Left cardiac atrium (tissue), 4 donors: ENCODE data around the gene ZBED1. TPM values are rescaled to one million over a fixed set of nuclear protein-coding genes. Genes with fewer than 3 reads are reported as not detected.
"Not testable (repeated sequence)": the region's sequence is repeated elsewhere in the genome, so short reads cannot be mapped to it uniquely, and the experiment has no call there.

ENCODE experiments used
- ATAC-seq, 2 donors: fragments of 200-7000 bp; cut with Tn5 transposase; one replicate each; pipeline ENCODE4 v1.9.1; 2020; ENCODE audit warnings: mild to moderate bottlenecking in 2 of 2, moderate library complexity in 2 of 2
- DNase-seq: peaks from one replicate; pipeline ENCODE4 v3.0.0-alpha.2; 2020
- intact Hi-C, 2 donors: fragments of 100-400 bp; cut with DNase I; formaldehyde crosslinking; loops; one replicate each; pipeline versions ENCODE4 v1.14.1 to v1.15.1; 2022 to 2023
- total RNA-seq, 2 donors: library from RNA; stranded (reverse); fragmentation: NEBNext Ultra II Directional; extraction: Animal tissue kit (Norgen Biotek cat#: 25700); gene quantifications; one replicate each; pipeline ENCODE4 v1.2.1, GENCODE V29; 2021
- donor health status: DM: no; HTN: yes; CAD: no.
- donor health status: DM: no; HTN: yes; CAD: no; lungs with severe emphysema.
- donor health status: DM: yes; HTN: yes; CAD: no.
- donor health status: Dilated cardiomyopathy.

The ZBED1 gene
- total RNA-seq, 2 donors from 2014 or later = 37.7 to 45.0 TPM

- DNase-seq = no peak
- intact Hi-C loops = no loop called here
- no peak for ATAC-seq
Measured at GRCh38 chrX:2466876-2467656, 33.7 kb downstream of the ZBED1 start.

DNA sequence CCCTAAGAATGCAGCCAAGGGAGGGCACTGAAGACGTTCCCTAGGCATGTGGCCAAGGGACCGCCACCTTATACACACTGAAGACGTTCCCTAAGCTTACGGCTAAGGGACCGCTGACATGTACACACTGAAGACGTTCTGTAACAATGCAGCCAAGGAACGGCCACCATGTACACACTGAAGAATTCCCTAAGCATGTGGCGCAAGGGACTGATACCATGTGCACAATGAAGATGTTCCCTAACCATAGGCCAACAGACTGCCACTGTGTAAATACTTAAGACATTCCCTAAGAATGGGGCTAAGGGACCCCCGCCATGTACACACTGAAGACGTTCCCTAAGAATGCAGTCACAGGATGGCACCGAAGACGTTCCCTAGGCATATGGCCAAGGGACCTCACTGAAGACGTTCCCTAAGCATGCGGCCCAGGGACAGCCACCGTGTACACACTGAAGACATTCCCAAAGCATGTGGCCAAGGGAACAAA lies 36.1 kb downstream of the ZBED1 start:
- ATAC-seq (no peak), DNase-seq (no peak)
- intact Hi-C loops = no loop called here

DNA sequence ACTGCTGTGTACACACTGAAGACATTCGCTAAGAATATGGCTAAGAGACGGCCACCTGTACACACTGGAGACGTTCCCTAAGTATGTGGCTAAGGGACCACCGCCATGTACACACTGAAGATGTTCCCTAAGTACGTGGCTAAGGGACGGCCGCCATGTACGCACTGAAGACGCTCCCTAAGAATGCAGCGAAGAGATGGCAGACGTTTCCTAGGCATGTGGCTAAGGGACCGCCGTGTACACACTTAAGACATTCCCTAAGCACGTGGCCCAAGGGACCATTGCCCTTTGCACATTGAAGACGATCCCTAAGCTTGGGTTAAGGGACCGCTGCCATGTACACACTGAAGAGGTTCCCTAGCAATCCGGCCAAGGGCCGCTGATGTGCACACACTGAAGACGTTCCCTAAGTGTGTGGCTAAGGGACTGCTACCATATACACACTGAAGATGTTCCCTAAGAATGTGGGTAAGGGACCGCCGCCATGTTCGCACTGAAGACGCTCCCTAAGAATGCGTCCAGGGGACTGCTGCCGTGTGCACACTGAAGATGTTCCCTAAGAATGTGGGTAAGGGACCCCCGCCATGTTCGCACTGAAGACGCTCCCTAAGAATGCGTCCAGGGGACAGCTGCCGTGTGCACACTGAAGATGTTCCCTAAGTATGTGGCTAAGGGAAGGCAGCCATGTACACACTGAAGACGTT lies 36.7 kb downstream of the ZBED1 start:
- no peak for DNase-seq
- intact Hi-C loops = no loop called here
- ATAC-seq = no peak

GRCh38 chrX:2463481-2463880 lies 37.3 kb downstream of the ZBED1 start:
- ATAC-seq = peak in 1 of 2 donors; percentile 15
- not testable (repeated sequence) for DNase-seq

GRCh38 chrX:2462780-2463179 lies 38.0 kb downstream of the ZBED1 start:
- ATAC-seq = no peak

More at GRCh38 chrX:2463481-2463880, 37.3 kb downstream of the ZBED1 start:
- intact Hi-C loops = not testable (repeated sequence)

GRCh38 chrX:2462074-2462473 lies 38.7 kb downstream of the ZBED1 start:
- ATAC-seq = peak in 1 of 2 donors; percentile 13
- DNase-seq = no peak
- intact Hi-C loops = no loop called here

More at GRCh38 chrX:2462780-2463179, 38.0 kb downstream of the ZBED1 start:
- intact Hi-C loops = no loop called here
- no peak for DNase-seq

DNA sequence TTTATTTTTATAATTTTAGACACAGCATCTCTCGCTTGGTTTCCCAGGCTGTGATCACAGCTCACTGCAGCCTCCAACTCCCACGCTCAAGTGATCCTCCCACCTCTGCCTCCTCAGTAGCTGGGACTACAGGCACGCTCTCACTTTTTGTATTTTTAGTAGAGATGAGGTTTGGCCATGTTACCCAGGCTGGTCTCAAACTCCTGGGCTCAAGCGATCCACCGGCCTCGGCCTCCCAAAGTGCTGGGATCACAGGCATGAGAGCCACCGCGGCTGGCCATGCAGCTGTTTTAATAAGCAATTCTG lies 39.1 kb downstream of the ZBED1 start:
- intact Hi-C loops = no loop called here
- no peak for DNase-seq

GRCh38 chrX:2460821-2461710 lies 39.7 kb downstream of the ZBED1 start:
- DNase-seq, ATAC-seq, intact Hi-C loops: not testable (repeated sequence)

More for the DNA sequence above, 39.1 kb downstream of the ZBED1 start:
- ATAC-seq = no peak

DNA sequence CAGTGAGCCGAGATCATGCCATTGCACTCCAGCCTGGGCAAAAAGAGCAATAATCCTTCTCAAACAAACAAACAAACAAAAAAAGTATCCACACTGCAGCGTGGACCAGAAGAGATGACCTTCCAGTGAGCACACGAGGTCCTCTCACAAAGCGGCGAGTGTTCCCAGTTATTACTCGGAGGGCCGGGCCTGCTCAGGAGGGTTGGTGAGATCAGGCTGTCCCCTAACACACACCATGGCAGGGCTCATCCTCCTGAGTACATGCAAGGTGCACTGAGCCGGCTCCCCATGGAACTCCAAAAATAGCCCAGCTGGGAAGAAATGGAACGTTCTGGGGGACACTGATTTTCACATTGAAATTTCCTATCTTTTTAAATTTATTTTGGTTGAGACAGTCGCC lies 40.7 kb downstream of the ZBED1 start:
- intact Hi-C loops, DNase-seq, ATAC-seq: not testable (repeated sequence)

DNA sequence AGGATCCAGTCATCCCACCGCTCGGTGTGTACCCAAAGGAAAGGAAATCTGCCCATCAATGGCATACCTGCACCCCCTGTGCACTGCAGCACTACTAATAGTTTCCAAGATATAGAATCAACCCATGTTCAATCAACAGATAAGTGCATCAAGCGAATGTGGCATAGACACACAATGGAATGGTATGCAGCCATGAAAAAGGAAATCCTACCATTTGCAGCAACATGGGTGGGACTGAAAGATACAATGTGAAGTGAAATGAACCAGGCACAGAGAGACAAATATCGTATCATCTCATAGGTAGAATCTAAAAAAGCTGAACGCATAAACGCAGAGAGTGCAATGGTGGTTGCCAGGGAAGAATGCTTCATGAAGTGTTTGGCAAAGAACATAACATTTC lies 42.5 kb downstream of the ZBED1 start:
- DNase-seq (no peak), ATAC-seq (no peak)
- intact Hi-C loops = no loop called here

DNA sequence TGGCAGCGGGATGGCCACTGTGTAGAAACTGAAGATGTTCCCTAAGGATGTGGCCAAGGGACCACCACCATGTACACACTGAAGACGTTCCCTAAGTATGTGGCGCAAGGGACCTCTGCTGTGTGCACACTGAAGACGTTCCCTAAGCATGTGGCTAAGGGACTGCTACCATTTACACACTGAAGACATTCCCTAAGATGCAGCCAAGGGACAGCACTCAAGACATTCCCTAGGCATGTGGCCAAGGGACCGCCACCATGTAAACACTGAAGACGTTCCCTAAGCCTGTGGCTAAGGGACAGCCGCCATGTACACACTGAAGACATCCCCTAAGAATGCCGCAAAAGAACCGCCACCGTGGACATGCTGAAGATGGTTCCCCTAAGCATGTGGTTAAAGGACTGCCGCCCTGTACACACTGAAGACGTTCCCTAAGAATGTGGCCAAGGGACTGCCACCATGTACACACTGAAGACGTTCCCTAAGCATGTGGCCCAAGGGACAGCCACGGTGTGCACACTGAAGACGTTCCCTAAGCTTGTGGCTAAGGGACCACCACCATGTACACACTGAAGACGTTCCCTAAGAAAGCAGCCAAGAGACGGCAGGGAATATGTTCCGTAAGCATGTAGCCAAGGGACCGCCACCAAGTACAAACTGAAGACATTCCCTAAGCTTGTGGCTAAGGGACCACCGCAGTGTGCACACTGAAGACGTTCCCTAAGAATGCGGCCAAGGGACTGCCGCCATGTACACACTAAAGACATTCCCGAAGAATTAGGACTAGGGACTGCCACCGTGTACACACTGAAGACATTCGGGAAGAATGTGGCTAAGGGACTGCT lies 43.3 kb downstream of the ZBED1 start:
- DNase-seq (no peak), ATAC-seq (no peak)
- intact Hi-C loops = no loop called here

DNA sequence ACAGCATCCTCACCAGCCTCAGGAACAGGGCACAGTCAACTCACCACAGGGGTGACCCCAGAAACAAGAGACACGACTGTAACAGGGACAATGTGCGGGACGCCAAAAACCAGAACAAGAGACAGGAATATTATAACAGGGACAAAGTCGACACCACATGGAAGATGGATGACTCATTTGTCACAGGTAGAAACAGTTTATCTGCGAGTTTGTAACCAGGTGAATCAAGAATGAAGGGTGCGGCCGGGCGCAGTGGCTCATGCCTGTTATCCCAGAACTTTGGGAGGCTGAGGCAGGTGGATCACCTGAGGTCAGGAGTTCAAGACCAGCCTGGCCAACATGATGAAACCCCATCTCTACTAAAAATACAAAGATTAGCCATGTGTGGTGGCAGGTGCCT lies 44.7 kb downstream of the ZBED1 start:
- DNase-seq, ATAC-seq, intact Hi-C loops: not testable (repeated sequence)

DNA sequence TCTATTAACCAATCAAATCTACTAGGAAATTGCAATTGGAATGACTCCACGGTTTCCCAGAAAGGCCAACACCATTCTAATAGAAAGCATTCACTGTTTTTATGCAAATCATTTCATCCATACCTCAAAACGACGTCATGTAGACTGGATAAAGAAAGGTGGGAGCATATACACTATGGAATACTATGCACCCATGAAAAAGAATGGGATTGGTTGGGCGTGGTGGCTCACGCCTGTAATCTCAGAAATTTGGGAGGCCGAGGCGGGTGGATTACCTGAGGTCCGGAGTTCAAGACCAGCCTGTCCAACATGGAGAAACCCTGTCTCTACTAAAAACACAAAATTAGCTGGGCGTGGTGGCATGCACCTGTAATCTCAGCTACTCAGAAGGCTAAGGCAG lies 46.2 kb downstream of the ZBED1 start:
- ATAC-seq, DNase-seq, intact Hi-C loops: not testable (repeated sequence)

- no peak for ATAC-seq
- intact Hi-C loops = no loop called here
- no peak for DNase-seq
Measured at GRCh38 chrX:2452799-2453198, 48.0 kb downstream of the ZBED1 start.

DNA sequence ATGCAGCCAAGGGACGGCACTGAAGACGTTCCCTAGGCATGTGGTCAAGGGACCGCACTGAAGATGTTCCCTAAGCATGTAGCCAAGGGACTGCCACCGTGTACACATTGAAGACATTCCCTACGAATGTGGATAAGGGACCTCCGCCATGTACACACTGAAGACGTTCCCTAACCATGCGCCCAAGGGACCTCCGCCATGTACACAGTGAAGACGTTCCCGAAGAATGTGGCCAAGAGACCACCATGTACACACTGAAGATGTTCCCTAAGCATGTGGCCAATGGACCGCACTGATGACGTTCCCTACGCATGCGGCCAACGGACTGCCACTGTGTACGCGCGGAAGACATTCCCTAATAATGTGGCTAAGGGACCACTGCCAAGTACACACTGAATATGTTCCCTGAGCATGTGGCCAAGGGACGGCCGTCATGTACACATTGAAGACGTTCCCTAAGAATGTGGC lies 48.4 kb downstream of the ZBED1 start:
- ATAC-seq (no peak), DNase-seq (no peak)
- intact Hi-C loops = no loop called here

- ATAC-seq (peak in 1 of 2 donors; percentile 22), DNase-seq (no peak)
Measured at GRCh38 chrX:2451501-2452316, 49.1 kb downstream of the ZBED1 start.

DNA sequence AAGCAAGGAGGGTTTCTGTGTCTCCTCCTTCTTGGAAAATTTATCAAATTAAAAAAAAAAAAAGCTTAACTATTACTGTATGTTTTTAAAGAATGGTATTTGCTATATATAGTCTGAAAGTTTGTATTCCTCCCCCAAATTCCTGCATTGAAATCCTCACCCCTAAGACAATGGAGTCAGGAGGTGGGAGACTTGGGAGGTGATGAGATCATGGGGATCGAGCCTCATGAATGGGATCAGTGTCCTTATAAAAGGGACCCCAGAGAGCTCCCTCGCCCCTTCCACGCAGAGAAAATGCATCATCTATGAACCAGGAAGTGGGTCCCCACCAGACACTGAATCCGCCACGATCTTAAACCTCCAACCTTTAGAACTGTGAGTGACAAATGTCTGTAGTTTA lies 50.1 kb downstream of the ZBED1 start:
- ATAC-seq = no peak
- intact Hi-C loops = no loop called here
- no peak for DNase-seq

More at GRCh38 chrX:2451501-2452316, 49.1 kb downstream of the ZBED1 start:
- intact Hi-C loops = no loop called here
